Motor neuron (in vitro differentiated cells): ENCODE data around the gene FN3KRP. TPM values are rescaled to one million over a fixed set of nuclear protein-coding genes. Genes with fewer than 3 reads are reported as not detected.

Experiments
- ATAC-seq, 8 experiments: fragments of 200-7000 bp; cut with Tn5 transposase; replicated peaks in 6 of 8; 2 replicates each; pipeline ENCODE4 v1.8.0; 2021; ENCODE audit warnings: mild to moderate bottlenecking in 8 of 8, moderate library complexity in 8 of 8
- H3K27ac ChIP-seq, 2 donors: fragments of 250-450 bp; sonication (Bioruptor Pico); 2 replicates each; pipeline ENCODE4 v1.9.0; 2021; ENCODE audit warnings: antibody characterized with exemption in 2 of 2, mild to moderate bottlenecking in 2 of 2, moderate library complexity in 1 of 2
- H3K4me1 ChIP-seq, 2 donors: fragments of 250-450 bp; sonication (Bioruptor Pico); replicated peaks in 1 of 2; 2 replicates each; pipeline ENCODE4 v1.6.1; 2021; ENCODE audit warnings: antibody characterized with exemption in 2 of 2, mild to moderate bottlenecking in 2 of 2, moderate library complexity in 1 of 2
- H3K4me3 ChIP-seq, 5 donors: fragments of 250-450 bp; sonication (Bioruptor Pico); 2 replicates each; pipeline ENCODE4 v1.9.0; 2021; ENCODE audit warnings: antibody characterized with exemption in 5 of 5, mild to moderate bottlenecking in 5 of 5, moderate library complexity in 4 of 5
- WGBS, 10 experiments: fragments of 450-650 bp; shearing (Covaris generic); methylation state at CpG; one replicate each; pipeline ENCODE4 v1.0.0; 2022; 5-methylcytosine and 5-hydroxymethylcytosine counted together
- in situ Hi-C, 9 experiments: fragments of 400-800 bp; cut with MboI; loops; one replicate each; pipeline ENCODE4 v1.15.0; 2021; ENCODE audit warnings: low sequenced_read_pairs in 9 of 9, low pct_unique_long_range_greater_than_20kb in 2 of 9; ENCODE audit not compliant: unreplicated experiment in 9 of 9
- total RNA-seq, 8 experiments: library from RNA; unstranded; fragments of 300-600 nt; gene quantifications; 2 replicates each; pipeline versions ENCODE4 v1.2.3 to v1.2.4, GENCODE V29; 2022

The FN3KRP gene
- total RNA-seq, 8 experiments from 2014 or later: 11.9 to 27.7 (median 17.6) TPM

- peak in 1 of 8 experiments; percentile 35 for ATAC-seq
- no peak overlapping the region for H3K4me3 ChIP-seq
- H3K27ac ChIP-seq: no peak overlapping the region
- peaks cover 0 to 4% of the 10 kb centered on the region in 2 donors for H3K4me1 ChIP-seq
- in situ Hi-C loops: no loop called here
- WGBS, 10 experiments: 50 to 100% (median 73%) methylated on average over 1 to 7 of the region's 8 CpGs; no CpG with 5 or more reads in 4 of the 10 experiments
Measured at GRCh38 chr17:82745524-82745923, 29.0 kb downstream of the FN3KRP start.

- ATAC-seq: no peak
- WGBS, 10 experiments: 50 to 100% (median 94%) methylated on average over 1 to 6 of the region's 16 CpGs; no CpG with 5 or more reads in 3 of the 10 experiments
- Histone ChIP-seq H3K4me1 (peaks cover 4 to 8% of the 10 kb centered on the region in 2 donors), H3K27ac (no peak overlapping the region), H3K4me3 (no peak overlapping the region)
- in situ Hi-C loops: no loop called here
Measured at GRCh38 chr17:82748756-82749155, 32.2 kb downstream of the FN3KRP start.

GRCh38 chr17:82750241-82750908, 33.9 kb downstream of the FN3KRP start:
- in situ Hi-C loops: loop anchor here in 1 of 9 experiments (25.0 kb wide), 1 partner anchor 88 kb away; no protein-coding TSS in a partner anchor
- peaks cover 12 to 14% of the 10 kb centered on the region in 2 donors for H3K4me1 ChIP-seq
- WGBS, 10 experiments: 40 to 100% (median 73%) methylated on average over 1 to 10 of the region's 40 CpGs; no CpG with 5 or more reads in 3 of the 10 experiments

GRCh38 chr17:82751171-82751570, 34.7 kb downstream of the FN3KRP start:
- ATAC-seq: peak; percentile 6 to 53 (median 40)
- peak overlapping the region; percentile 5 to 50 for H3K27ac ChIP-seq
- H3K4me3 ChIP-seq: peak overlapping the region; percentile 40 to 72 (median 55)
- WGBS, 10 experiments: no CpG with 5 or more reads among the region's 56 CpGs
- H3K4me1 ChIP-seq: peaks cover 20 to 22% of the 10 kb centered on the region in 2 donors
- in situ Hi-C loops: loop anchor here in 1 of 9 experiments (25.0 kb wide), 1 partner anchor 89 kb away; no protein-coding TSS in a partner anchor

More at GRCh38 chr17:82750241-82750908, 33.9 kb downstream of the FN3KRP start:
- H3K4me3 ChIP-seq: peak overlapping the region in 4 of 5 donors; percentile 7 to 21 (median 13)
- H3K27ac ChIP-seq: no peak overlapping the region
- ATAC-seq: no peak

- in situ Hi-C loops: loop anchor here in 1 of 9 experiments (25.0 kb wide), 1 partner anchor 89 kb away; no protein-coding TSS in a partner anchor
- H3K27ac ChIP-seq: peak within 1 kb of the TSS; percentile 79 to 85
- 3% methylated on average over 12 of the region's 114 CpGs; no CpG with 5 or more reads in 9 of the 10 experiments for WGBS, 10 experiments
- ATAC-seq: peak; percentile 74 to 87 (median 79)
- peak within 1 kb of the TSS; percentile 54 to 97 (median 72) for H3K4me3 ChIP-seq
- peaks cover 21 to 23% of the 10 kb centered on the region in 2 donors for H3K4me1 ChIP-seq
Measured at GRCh38 chr17:82751571-82752370, 35.3 kb downstream of the FN3KRP start, which contains the start of gene TBCD. TBCD (plus strand) TSS chr17:82752065; CDS start chr17:82752194, 129 bp downstream.

GRCh38 chr17:82752371-82753200, 36.1 kb downstream of the FN3KRP start:
- WGBS, 10 experiments: 0 to 60% (median 10%) methylated on average over 1 to 3 of the region's 72 CpGs; no CpG with 5 or more reads in 7 of the 10 experiments
- peaks cover 21 to 23% of the 10 kb centered on the region in 2 donors for H3K4me1 ChIP-seq
- H3K27ac ChIP-seq: peak overlapping the region; percentile 79 to 85
- in situ Hi-C loops: loop anchor here in 1 of 9 experiments (25.0 kb wide), 1 partner anchor 90 kb away; no protein-coding TSS in a partner anchor
- H3K4me3 ChIP-seq: peak overlapping the region; percentile 54 to 97 (median 72)
- peak; percentile 13 to 40 (median 25) for ATAC-seq

- Histone ChIP-seq H3K4me3 (peak overlapping the region; percentile 54 to 97 (median 72)), H3K4me1 (peaks cover 21 to 23% of the 10 kb centered on the region in 2 donors), H3K27ac (no peak overlapping the region)
- WGBS, 10 experiments: 4 to 57% (median 15%) methylated on average over 2 to 8 of the region's 8 CpGs; no CpG with 5 or more reads in 4 of the 10 experiments
- in situ Hi-C loops: loop anchor here in 1 of 9 experiments (25.0 kb wide), 1 partner anchor 91 kb away; no protein-coding TSS in a partner anchor
- no peak for ATAC-seq
Measured at GRCh38 chr17:82753201-82753464, 36.6 kb downstream of the FN3KRP start.

- peak overlapping the region; percentile 52 to 67 for H3K27ac ChIP-seq
- ATAC-seq: peak in 6 of 8 experiments; percentile 30 to 52 (median 47)
- peak overlapping the region; percentile 22 to 38 (median 29) for H3K4me3 ChIP-seq
- peaks cover 21 to 23% of the 10 kb centered on the region in 2 donors for H3K4me1 ChIP-seq
- in situ Hi-C loops: loop anchor here in 1 of 9 experiments (25.0 kb wide), 1 partner anchor 92 kb away; no protein-coding TSS in a partner anchor
- whole genome bisulfite sequencing, 10 experiments: 0 to 96% (median 23%) methylated on average over 3 to 9 of the region's 19 CpGs; no CpG with 5 or more reads in 3 of the 10 experiments
Measured at GRCh38 chr17:82754297-82755208, 38.0 kb downstream of the FN3KRP start.

GRCh38 chr17:82756166-82756565, 39.7 kb downstream of the FN3KRP start:
- Histone ChIP-seq H3K27ac (peak overlapping the region in 1 of 2 donors; percentile 58), H3K4me1 (peaks cover 21 to 23% of the 10 kb centered on the region in 2 donors), H3K4me3 (no peak overlapping the region)
- WGBS, 10 experiments: 52 to 100% (median 80%) methylated on average over 1 to 5 of the region's 7 CpGs; no CpG with 5 or more reads in 3 of the 10 experiments
- in situ Hi-C loops: loop anchor here in 1 of 9 experiments (25.0 kb wide), 1 partner anchor 94 kb away; no protein-coding TSS in a partner anchor
- ATAC-seq: no peak

GRCh38 chr17:82765371-82765770, 48.9 kb downstream of the FN3KRP start:
- WGBS, 10 experiments: 81 to 90% (median 88%) methylated on average over 4 to 10 of the region's 13 CpGs; no CpG with 5 or more reads in 7 of the 10 experiments
- H3K4me1 ChIP-seq: no peaks in the 10 kb centered on the region
- no peak overlapping the region for H3K4me3 ChIP-seq
- no peak overlapping the region for H3K27ac ChIP-seq
- in situ Hi-C loops: loop anchor here in 1 of 9 experiments (25.0 kb wide), 1 partner anchor 103 kb away; no protein-coding TSS in a partner anchor
- peak in 4 of 8 experiments; percentile 24 to 65 (median 41) for ATAC-seq
